GM12892 (cell line): ENCODE data around the gene VHLL.

ENCODE experiments used
- POLR2A ChIP-seq: IDR thresholded peaks from 2 replicates; pipeline ENCODE4 v1.6.1; 2011; ENCODE audit warnings: low read depth, low read length, control low read depth
- POLR2AphosphoS5 ChIP-seq: IDR thresholded peaks from 2 replicates; pipeline ENCODE4 v1.6.1; 2011; ENCODE audit warnings: low read depth, low read length, control low read depth

- TF ChIP-seq POLR2A (no peak), POLR2AphosphoS5 (no peak)
Observed at GRCh38 chr1:156260896-156261295, 38.2 kb downstream of the VHLL start.
